HepG2 (cell line): ENCODE measurements around the gene COPZ2. TPM values are rescaled to one million over a fixed set of nuclear protein-coding genes. Genes with fewer than 3 reads are reported as not detected.

Experiments used
- AHR ChIP-seq: IDR thresholded peaks from 2 replicates; pipeline ENCODE4 v1.6.1; 2018; ENCODE audit warnings: missing genetic modification reagents, missing compliant biosample characterization
- ARHGAP35 ChIP-seq: sonication (generic); formaldehyde crosslinking; IDR thresholded peaks from 2 replicates; pipeline ENCODE4 v1.9.0; 2022; ENCODE audit warnings: mild to moderate bottlenecking, inconsistent platforms, moderate library complexity, missing genetic modification reagents, borderline replicate concordance
- BCL6 ChIP-seq: IDR thresholded peaks from 2 replicates; pipeline ENCODE4 v1.6.1; 2016; ENCODE audit warnings: missing genetic modification reagents, missing compliant biosample characterization
- HDAC2 ChIP-seq: sonication (generic); formaldehyde crosslinking; IDR thresholded peaks from 2 replicates; pipeline ENCODE4 v1.4.0; 2020; ENCODE audit warnings: missing genetic modification reagents
- NFYB ChIP-seq: sonication (generic); formaldehyde crosslinking; IDR thresholded peaks from 2 replicates; pipeline ENCODE4 v1.4.0; 2020; ENCODE audit warnings: missing genetic modification reagents
- NR0B2 ChIP-seq: sonication (generic); formaldehyde crosslinking; IDR thresholded peaks from 2 replicates; pipeline ENCODE4 v1.4.0; 2020; ENCODE audit warnings: mild to moderate bottlenecking, missing genetic modification reagents
- TFDP1 ChIP-seq: IDR thresholded peaks from 2 replicates; pipeline ENCODE4 v1.6.1; 2016; ENCODE audit warnings: missing compliant biosample characterization, missing genetic modification reagents, borderline replicate concordance
- THRA ChIP-seq: sonication (generic); formaldehyde crosslinking; IDR thresholded peaks from 2 replicates; pipeline ENCODE4 v1.4.0; 2020; ENCODE audit warnings: missing genetic modification reagents, borderline replicate concordance
- ZNF142 ChIP-seq: sonication (generic); formaldehyde crosslinking; IDR thresholded peaks from 2 replicates; pipeline ENCODE4 v1.4.0; 2020; ENCODE audit warnings: missing genetic modification reagents
- ZNF432 ChIP-seq: sonication (generic); formaldehyde crosslinking; IDR thresholded peaks from 2 replicates; pipeline ENCODE4 v1.5.0; 2020; ENCODE audit warnings: missing genetic modification reagents, mild to moderate bottlenecking, borderline replicate concordance
- ZNF546 ChIP-seq: sonication (generic); formaldehyde crosslinking; conservative IDR thresholded peaks from 2 replicates; pipeline ENCODE4 v1.8.1; 2023; ENCODE audit warnings: mild to moderate bottlenecking, missing genetic modification reagents
- ZNF644 ChIP-seq: IDR thresholded peaks from 2 replicates; pipeline ENCODE4 v1.6.1; 2016; ENCODE audit warnings: low read depth
- ZNF710 ChIP-seq: sonication (generic); formaldehyde crosslinking; IDR thresholded peaks from 2 replicates; pipeline ENCODE4 v1.5.0; 2020; ENCODE audit warnings: mild to moderate bottlenecking, missing genetic modification reagents, borderline replicate concordance
- ZNF788 ChIP-seq: sonication (generic); formaldehyde crosslinking; IDR thresholded peaks from 2 replicates; pipeline ENCODE4 v1.5.0; 2020; ENCODE audit warnings: mild to moderate bottlenecking, missing genetic modification reagents, borderline replicate concordance
- ZSCAN21 ChIP-seq: sonication (generic); formaldehyde crosslinking; IDR thresholded peaks from 2 replicates; pipeline ENCODE4 v1.8.0; 2022; ENCODE audit warnings: mild to moderate bottlenecking, missing genetic modification reagents, moderate library complexity, borderline replicate concordance
- polyA plus RNA-seq, 8 experiments: library from polyadenylated mRNA; depleted of rRNA in 3 of 8; stranded (reverse) in 7 of 8; unstranded in 1 of 8; fragments of >200 nt; fragmentation: Illumina TruSeq in 4 of 8; extraction: Trizol in 4 of 8; gene quantifications; 2 replicates each; pipeline versions ENCODE4 v1.2.1 to v1.2.3, GENCODE V29; 2011 to 2016; ENCODE audit warnings: low read depth in 4 of 8, missing spikeins in 1 of 8, mixed read lengths in 1 of 8; ENCODE audit not compliant: insufficient read depth in 1 of 8
- total RNA-seq, 5 experiments: library from RNA; depleted of rRNA; stranded (reverse); fragments of >200 nt; fragmentation: Illumina TruSeq; extraction: Trizol; gene quantifications; 2 replicates each; pipeline ENCODE4 v1.2.3, GENCODE V29; 2016; ENCODE audit warnings: low read depth in 1 of 5
- TF ChIP-seq, protein P1 (sequence below): sonication (generic); formaldehyde crosslinking; IDR thresholded peaks from 2 replicates; pipeline ENCODE4 v1.5.1; 2020; ENCODE audit warnings: mild to moderate bottlenecking, missing genetic modification reagents, moderate library complexity

The COPZ2 gene
- total and polyA plus RNA-seq, 2 of the 13 experiments (the other 11 are each of a cell fraction or from before 2014, with no cell fraction given): 0.61 to 1.5 TPM

GRCh38 chr17:48023400-48024148, 14.0 kb downstream of the COPZ2 start (continued):
- no peak for TF ChIP-seq ZNF142 (CRISPR knock-in tag)
- no peak for TF ChIP-seq THRA (CRISPR knock-in tag)
- no peak for TF ChIP-seq AHR (CRISPR knock-in tag)
- TF ChIP-seq, protein P1, sequence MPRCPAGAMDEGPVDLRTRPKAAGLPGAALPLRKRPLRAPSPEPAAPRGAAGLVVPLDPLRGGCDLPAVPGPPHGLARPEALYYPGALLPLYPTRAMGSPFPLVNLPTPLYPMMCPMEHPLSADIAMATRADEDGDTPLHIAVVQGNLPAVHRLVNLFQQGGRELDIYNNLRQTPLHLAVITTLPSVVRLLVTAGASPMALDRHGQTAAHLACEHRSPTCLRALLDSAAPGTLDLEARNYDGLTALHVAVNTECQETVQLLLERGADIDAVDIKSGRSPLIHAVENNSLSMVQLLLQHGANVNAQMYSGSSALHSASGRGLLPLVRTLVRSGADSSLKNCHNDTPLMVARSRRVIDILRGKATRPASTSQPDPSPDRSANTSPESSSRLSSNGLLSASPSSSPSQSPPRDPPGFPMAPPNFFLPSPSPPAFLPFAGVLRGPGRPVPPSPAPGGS (CRISPR knock-in tag): peak; percentile 17; the same call in 1 of the 2 replicates
- TF ChIP-seq TFDP1 (CRISPR knock-in tag): no peak
- TF ChIP-seq ZSCAN21 (CRISPR knock-in tag): no peak
- TF ChIP-seq NFYB (CRISPR knock-in tag): peak; percentile 71
- TF ChIP-seq ZNF788 (CRISPR knock-in tag): no peak
- TF ChIP-seq ZNF432 (CRISPR knock-in tag): no peak
- no peak; the same call in 1 of the 2 replicates for TF ChIP-seq ZNF546 (CRISPR knock-in tag)
- TF ChIP-seq HDAC2 (CRISPR knock-in tag): no peak
- 0 out of 2 replicates have a peak, but pooled peaks have one; percentile 4 for TF ChIP-seq BCL6 (CRISPR knock-in tag)
- no peak for TF ChIP-seq ZNF710
- TF ChIP-seq NR0B2: 0 out of 2 replicates have a peak, but pooled peaks have one; percentile 56
- TF ChIP-seq ARHGAP35 (CRISPR knock-in tag): no peak
- no peak for TF ChIP-seq ZNF644 (CRISPR knock-in tag)
